Fibroblast of lung (primary cell): ENCODE data around the gene HOXB1.

Experiments used
- CTCF ChIP-seq, 2 donors: IDR thresholded peaks in 1 of 2; conservative IDR thresholded peaks in 1 of 2; 1 replicate in 1 of 2; 2 replicates in 1 of 2; pipeline ENCODE4 v1.5.1; 2011 to 2012; ENCODE audit warnings: low read length in 2 of 2, control low read depth in 1 of 2, inconsistent platforms in 1 of 2, low read depth in 1 of 2, mild to moderate bottlenecking in 1 of 2
- EZH2 ChIP-seq: IDR thresholded peaks from 2 replicates; pipeline ENCODE4 v1.5.1; 2012; ENCODE audit warnings: low read length, control low read depth, mild to moderate bottlenecking; ENCODE audit errors: missing control alignments

- TF ChIP-seq CTCF (conservative IDR thresholded peaks at IDR 0.05 in 1 of 2, IDR thresholded peaks at IDR 0.05 in 1 of 2; ENCODE audit: low read depth in 1 of 2, low read length in 2 of 2) (no peak), EZH2 (no peak)
Observed at GRCh38 chr17:48571826-48572417, 41.1 kb upstream of the HOXB1 start.
